HG03521 (cell line): Measurements from ENCODE around the gene NSDHL.
A peak's percentile ranks its signal among the peaks of the same experiment; 100 is the strongest.

ENCODE experiments used
- ATAC-seq: cut with Tn5 transposase; IDR thresholded peaks from one replicate; pipeline ENCODE4 v1.9.1; 2021; ENCODE audit warnings: mild to moderate bottlenecking, moderate library complexity; ENCODE audit not compliant: unreplicated experiment

NSDHL gene

DNA sequence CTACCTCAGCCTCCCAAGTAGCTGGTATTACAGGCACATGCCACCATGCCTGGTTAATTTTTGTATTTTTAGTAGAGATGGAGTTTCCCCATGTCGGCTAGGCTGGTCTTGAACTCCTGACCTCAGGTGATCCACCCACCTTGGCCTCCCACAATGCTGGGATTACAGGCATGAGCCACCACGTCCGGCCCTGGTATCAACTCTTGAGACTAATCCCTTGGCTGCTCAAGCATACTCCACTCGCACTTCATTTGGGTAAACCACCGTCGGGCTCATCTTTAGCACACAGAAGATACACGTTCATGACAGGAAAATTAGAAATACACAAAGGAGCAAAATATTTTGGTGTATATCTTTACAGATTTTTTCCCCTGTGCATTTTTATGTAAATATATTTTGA is 79.2 kb downstream of the NSDHL start:
- ATAC-seq: peak; percentile 50

DNA sequence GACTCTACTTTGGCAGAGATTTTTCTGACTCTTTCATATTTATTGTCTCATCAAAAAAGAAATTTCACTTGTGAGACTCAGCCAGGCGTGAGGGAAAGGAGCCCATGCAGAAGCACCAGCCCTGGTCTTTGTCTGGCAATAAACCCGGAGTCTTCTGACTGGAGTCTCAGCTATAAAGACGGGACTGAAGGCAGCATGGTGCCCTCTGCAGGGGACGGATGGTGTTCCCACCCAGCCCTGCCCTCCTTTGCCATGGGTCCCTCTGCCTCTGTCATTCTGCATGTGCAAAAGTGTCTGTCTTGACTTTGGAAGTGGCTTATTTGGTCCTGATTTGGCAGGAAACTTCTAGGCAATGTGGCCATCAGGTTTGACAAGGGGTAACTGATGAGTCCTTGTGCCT is 81.2 kb downstream of the NSDHL start:
- no peak for ATAC-seq

DNA sequence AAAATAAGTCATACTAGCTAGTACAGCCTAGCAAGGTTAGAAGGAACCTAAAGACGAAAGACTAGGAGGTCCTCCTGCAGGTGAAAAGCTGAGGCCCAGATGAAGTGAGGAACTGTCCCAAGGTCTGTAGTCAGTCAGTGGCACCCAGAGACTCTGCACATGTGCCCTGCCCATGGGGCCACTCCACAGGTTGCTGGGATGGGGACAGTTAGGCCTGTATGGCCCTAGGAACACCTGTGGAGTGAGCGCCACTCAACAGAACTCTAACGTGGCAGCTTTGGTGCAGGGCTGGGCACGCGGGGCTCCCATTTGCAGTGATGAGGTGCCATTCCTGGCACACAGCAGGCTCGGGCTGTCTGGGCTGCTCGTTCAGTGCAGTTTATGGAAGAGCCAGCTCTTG is 81.8 kb downstream of the NSDHL start:
- ATAC-seq: no peak

DNA sequence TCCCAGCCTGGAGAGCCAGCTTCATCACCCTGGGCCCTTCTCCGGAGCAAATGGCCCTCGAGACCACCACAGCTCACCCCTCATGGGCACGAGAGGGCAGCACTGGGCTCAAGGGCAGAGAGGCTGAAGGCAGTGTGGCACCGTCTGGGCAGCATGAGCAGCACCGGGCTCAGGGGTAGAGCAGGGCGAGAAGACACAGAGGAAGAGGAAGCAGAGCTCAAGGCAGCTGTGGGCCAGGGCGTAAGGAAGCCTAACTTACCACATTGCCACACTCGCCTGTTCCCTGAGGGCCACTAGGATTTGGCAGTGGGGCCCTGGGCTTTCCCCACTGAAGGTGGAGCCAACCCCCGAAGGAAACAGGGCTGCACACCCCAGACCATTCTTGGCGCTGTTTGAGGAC is 82.5 kb downstream of the NSDHL start:
- no peak for ATAC-seq

DNA sequence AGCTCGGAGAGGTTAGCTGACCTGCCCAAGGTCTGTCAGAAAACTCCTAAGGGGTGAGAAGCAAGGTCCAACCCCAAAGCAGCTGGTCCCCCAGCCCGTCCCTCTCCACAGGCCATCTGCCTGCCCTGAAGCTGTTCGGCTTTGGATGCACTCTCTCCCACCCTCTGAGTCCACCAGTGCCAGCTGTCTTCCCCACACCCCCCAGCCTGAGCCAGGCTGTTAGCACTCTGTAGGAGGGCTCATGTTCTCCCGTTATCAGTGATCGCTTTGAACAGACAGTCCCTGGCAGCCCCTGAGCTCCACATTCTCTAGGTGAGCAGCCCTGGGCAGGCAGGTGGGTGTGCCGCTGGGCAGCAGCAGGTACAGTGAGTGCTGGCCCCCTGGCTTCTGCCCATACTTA is 83.0 kb downstream of the NSDHL start:
- no peak for ATAC-seq

DNA sequence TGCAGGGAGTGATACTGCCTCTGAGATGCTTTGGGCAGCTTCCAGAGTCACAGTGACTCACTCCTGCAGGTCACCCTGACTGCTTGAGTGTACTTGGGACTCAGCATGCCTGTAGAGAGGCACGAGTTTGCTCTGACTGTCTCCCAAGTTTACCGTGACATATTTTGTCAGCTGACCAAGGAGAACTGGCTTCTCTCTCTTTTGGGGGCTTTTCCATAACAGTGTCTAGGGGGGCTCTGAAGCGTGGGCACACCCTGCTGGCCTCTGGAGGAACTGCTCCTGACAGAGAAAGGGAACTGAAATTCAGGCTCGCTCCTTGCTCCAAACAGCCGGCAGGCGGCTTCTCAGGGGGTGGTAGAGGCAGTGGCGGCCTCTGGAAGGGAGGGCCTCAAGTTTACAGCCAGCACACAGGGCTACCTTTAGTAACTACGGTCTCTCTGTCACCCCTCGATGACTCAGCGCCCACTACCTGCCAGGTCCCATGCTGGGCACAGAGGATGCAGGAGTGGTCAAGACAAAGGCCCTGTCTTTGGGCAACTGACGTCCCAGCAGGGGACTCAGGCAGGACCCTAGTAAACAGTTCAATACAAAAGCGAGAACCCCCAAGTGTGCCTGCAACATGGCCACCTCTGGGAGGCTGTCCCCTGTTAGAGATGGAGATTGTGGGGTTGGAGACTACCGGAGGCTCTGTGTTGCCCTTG is 84.8 kb downstream of the NSDHL start:
- peak; percentile 82 for ATAC-seq

DNA sequence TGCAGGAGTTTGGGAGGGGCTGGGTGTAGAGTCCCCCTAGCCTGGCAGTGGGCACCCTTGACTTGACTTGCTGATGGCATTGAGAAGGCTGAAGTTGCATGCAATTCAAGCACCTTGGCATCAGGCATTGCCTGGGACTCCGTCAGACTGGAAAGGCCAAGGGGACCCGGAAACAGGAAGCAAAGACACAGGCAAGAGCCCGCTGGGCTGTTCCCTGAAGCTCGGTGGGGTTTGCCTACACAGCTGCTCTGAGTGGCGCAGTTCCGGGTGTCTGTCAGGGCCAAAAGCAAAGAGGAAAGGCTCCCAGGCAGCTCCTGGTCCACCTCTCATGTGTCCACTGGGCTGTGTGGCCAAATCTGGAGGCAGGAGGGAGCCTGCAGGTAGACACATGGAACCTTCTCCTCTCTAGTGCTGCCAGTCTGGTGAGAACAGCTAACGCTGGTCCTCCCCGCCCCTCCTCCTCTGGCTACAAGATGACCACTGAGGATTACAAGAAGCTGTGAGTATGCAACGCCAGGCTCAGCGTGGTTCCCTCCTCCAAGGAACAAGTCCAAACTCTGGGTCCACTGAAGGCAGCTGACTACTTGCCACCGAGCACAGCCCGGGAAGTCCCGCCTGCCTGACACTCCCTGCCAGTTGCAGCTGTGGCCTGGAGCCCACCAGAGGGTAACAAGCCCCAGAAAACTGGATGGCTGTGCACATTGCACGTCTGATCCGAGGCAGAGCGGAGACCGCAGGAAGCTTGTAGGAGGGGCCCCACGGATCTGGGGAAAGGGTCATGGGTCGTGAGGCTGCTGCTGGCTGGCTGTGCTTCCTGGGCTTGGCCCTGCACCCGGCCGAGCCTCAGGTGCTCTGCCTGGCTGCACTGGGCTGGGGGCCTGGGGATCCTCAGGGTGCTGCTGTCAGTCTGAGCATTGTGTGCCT is 87.1 kb downstream of the NSDHL start:
- ATAC-seq: no peak

DNA sequence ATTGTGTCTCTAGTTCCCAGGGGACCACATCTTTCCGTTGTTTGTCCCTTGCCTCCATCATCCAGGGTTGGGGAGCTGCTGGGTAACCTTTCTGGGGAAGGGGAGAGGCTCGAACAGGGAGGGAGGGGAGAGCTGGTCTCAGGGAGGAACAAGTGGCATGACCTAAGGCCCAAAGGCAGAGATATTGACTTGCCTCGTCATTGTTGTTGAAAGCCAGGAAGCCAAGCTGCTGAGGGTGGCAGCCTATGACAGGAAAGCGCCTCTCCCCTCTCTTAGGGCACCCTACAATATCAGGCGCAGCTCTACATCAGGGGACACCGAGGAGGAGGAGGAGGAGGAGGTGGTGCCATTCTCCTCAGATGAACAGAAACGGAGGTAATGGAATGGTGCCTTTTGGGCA is 87.8 kb downstream of the NSDHL start:
- no peak for ATAC-seq
